Left ventricle myocardium inferior (tissue), 1 donor: ENCODE measurements around the gene SERPINB6. TPM values are rescaled to one million over a fixed set of nuclear protein-coding genes. Genes with fewer than 3 reads are reported as not detected.
A peak's percentile ranks its signal among the peaks of the same experiment; 100 is the strongest.

Experiments used
- DNase-seq: peaks from one replicate; pipeline ENCODE4 v3.0.0-alpha.2; 2020
- H3K27ac ChIP-seq: fragments of 200-600 bp; replicated peaks from 2 replicates; pipeline ENCODE4 v1.8.0; 2021
- H3K27me3 ChIP-seq: fragments of 200-600 bp; 2 replicates; pipeline ENCODE4 v1.8.0; 2021; ENCODE audit warnings: low read depth
- H3K36me3 ChIP-seq: fragments of 200-600 bp; 2 replicates; pipeline ENCODE4 v1.8.0; 2021
- H3K4me1 ChIP-seq: fragments of 200-600 bp; 2 replicates; pipeline ENCODE4 v1.8.0; 2021
- H3K4me3 ChIP-seq: fragments of 200-600 bp; 2 replicates; pipeline ENCODE4 v1.8.0; 2021; ENCODE audit warnings: mild to moderate bottlenecking, moderate library complexity
- H3K9me3 ChIP-seq: fragments of 200-600 bp; replicated peaks from 2 replicates; pipeline ENCODE4 v1.8.0; 2021
- intact Hi-C: fragments of 100-400 bp; cut with micrococcal nuclease; formaldehyde crosslinking; loops from one replicate; pipeline ENCODE4 v1.11.0; 2022
- total RNA-seq: library from RNA; stranded (reverse); fragmentation: NEBNext Ultra II Directional; extraction: Animal tissue kit (Norgen Biotek cat#: 25700); gene quantifications from one replicate; pipeline ENCODE4 v1.2.1, GENCODE V29; 2021
- TF ChIP-seq, protein P1 (sequence below): fragments of 200-600 bp; IDR thresholded peaks from 2 replicates; pipeline ENCODE4 v1.8.0; 2021; ENCODE audit warnings: antibody characterized with exemption, mild to moderate bottlenecking, borderline replicate concordance
- donor health status: DM: no; HTN: yes; CAD: no; lungs with severe emphysema.

SERPINB6 gene
- total RNA-seq, 1 donor from 2014 or later = 233 TPM

DNA sequence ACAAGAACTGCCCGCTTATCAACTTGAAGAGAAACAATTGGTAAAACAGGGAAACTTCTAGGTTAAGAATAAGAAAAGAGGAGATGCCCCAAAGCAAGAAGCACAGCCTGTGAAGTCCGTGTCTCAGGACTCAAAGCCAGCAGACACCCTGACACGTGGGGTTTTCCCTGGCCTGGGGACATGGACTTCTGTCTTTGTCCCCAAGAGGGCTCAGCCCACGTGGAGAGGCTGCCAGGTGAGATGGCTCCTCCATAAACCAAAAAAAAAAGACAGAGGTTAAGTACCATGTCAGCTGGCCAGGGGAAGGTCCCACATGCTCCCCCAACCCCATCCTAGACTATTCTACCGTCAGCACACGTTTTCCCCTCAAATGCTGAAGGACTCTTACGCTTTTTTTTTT, 9.9 kb downstream of the SERPINB6 start:
- no peak for DNase-seq
- Histone ChIP-seq H3K27me3 (no peaks in the 10 kb centered on the region), H3K4me1 (peaks cover 82% of the 10 kb centered on the region), H3K27ac (peak overlapping the region; percentile 93), H3K36me3 (peaks cover 5% of the 10 kb centered on the region), H3K9me3 (no peaks in the 10 kb centered on the region), H3K4me3 (no peak overlapping the region)
- TF ChIP-seq, protein P1, sequence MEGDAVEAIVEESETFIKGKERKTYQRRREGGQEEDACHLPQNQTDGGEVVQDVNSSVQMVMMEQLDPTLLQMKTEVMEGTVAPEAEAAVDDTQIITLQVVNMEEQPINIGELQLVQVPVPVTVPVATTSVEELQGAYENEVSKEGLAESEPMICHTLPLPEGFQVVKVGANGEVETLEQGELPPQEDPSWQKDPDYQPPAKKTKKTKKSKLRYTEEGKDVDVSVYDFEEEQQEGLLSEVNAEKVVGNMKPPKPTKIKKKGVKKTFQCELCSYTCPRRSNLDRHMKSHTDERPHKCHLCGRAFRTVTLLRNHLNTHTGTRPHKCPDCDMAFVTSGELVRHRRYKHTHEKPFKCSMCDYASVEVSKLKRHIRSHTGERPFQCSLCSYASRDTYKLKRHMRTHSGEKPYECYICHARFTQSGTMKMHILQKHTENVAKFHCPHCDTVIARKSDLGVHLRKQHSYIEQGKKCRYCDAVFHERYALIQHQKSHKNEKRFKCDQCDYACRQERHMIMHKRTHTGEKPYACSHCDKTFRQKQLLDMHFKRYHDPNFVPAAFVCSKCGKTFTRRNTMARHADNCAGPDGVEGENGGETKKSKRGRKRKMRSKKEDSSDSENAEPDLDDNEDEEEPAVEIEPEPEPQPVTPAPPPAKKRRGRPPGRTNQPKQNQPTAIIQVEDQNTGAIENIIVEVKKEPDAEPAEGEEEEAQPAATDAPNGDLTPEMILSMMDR = no peak
- intact Hi-C loops = no loop called here

- no peaks in the 10 kb centered on the region for H3K27me3 ChIP-seq
- no peak overlapping the region for H3K4me3 ChIP-seq
- H3K4me1 ChIP-seq = peaks cover 83% of the 10 kb centered on the region
- DNase-seq = no peak
- no peaks in the 10 kb centered on the region for H3K9me3 ChIP-seq
- H3K36me3 ChIP-seq = peaks cover 11% of the 10 kb centered on the region
- intact Hi-C loops = no loop called here
- H3K27ac ChIP-seq = peak overlapping the region; percentile 93
- TF ChIP-seq, protein P1 = no peak
These were observed 10.4 kb downstream of the SERPINB6 start for GRCh38 chr6:2960935-2961334.

DNA sequence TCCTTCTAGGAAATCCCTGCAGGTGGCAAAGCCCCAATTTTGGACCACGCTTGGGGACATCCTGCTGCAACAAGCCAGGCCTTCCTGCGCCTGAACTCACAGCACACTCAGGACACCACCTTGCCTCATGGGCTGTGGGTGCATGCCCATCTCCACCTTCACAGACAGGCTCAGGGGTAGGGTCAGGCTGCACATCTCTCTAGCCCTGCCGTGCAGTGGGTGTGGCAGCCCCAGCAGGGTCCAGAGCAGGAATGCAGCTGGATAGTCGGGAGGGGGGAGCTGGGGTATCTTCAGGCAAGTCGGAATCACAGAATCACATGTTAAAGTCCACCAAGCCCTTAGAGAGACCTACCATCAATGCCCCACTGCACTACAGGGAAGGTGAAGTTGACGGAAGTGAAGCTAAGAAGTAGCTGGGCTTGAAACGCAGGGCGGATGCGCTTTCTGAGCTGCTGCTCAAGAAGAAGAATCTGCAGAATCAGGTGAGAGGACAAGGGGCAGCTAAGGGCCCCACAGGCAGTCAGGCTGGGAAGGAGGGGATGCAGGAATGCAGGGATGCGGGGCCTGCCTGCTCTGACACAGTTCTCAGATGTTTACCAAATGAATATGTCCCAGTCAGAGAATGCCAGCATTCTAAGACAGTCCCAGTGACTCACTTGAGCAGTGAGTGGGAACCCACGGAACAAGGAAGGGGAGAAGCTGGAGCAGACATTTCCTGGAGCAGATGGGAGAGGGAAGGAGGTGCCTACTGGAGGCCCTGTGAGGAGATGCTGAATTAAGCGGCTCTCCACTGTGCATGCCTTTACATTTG, 11.3 kb downstream of the SERPINB6 start:
- peaks cover 77% of the 10 kb centered on the region for H3K4me1 ChIP-seq
- no peak for DNase-seq
- intact Hi-C loops = no loop called here
- H3K27ac ChIP-seq = peak overlapping the region; percentile 93
- no peaks in the 10 kb centered on the region for H3K9me3 ChIP-seq
- no peak overlapping the region for H3K4me3 ChIP-seq
- TF ChIP-seq, protein P1 = no peak
- H3K36me3 ChIP-seq = peaks cover 17% of the 10 kb centered on the region
- no peaks in the 10 kb centered on the region for H3K27me3 ChIP-seq

DNA sequence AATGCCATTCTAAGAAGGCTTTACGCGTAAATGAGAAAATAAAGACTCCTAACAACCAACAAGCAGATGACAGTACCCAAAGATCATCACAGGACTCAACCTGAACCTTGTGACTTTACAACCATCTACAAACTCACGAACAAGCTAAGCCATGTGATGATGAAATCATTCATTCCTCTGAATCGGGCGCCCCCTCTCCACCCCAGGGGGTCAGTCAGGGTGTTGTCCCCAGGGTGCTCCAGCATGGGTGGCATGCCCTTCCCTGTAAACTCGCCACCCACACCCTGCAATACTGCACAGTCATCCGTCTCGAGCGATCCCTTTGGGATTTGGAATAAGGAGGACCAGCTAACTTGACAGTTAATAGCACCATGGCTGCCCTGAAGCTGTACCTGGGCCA, 12.6 kb downstream of the SERPINB6 start:
- H3K4me1 ChIP-seq = peaks cover 77% of the 10 kb centered on the region

DNA sequence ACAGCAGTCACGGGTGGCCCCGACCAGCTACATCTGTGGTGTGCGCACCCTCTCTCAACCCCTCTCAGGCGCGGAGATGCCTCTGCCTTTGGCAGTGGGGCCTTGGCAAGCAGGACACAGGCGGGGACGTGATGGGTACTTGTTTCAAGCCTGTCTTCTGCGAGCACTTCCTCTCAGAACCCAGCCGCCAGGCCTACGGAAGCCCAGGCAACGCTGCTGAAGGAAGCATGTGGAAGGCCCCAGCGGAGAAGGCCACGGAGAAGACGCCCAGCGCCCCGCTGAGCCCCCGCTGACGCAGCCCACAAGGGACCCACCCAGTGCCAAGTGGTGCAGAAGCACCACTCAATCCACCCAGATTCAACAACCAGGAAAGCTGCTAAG, 13.0 kb downstream of the SERPINB6 start:
- H3K36me3 ChIP-seq = peaks cover 34% of the 10 kb centered on the region
- intact Hi-C loops = no loop called here
- H3K9me3 ChIP-seq = no peaks in the 10 kb centered on the region
- no peaks in the 10 kb centered on the region for H3K27me3 ChIP-seq
- no peak overlapping the region for H3K4me3 ChIP-seq
- peaks cover 73% of the 10 kb centered on the region for H3K4me1 ChIP-seq
- TF ChIP-seq, protein P1 = no peak
- H3K27ac ChIP-seq = peak overlapping the region; percentile 93
- peak; percentile 54 for DNase-seq

More for the DNA sequence above, 12.6 kb downstream of the SERPINB6 start:
- TF ChIP-seq, protein P1 = no peak
- Histone ChIP-seq H3K27ac (peak overlapping the region; percentile 93), H3K36me3 (peaks cover 30% of the 10 kb centered on the region), H3K9me3 (no peaks in the 10 kb centered on the region), H3K4me3 (no peak overlapping the region), H3K27me3 (no peaks in the 10 kb centered on the region)
- intact Hi-C loops = no loop called here
- DNase-seq = no peak
